SK-N-SH (cell line): ENCODE data around the gene MAP1LC3C. TPM values are rescaled to one million over a fixed set of nuclear protein-coding genes. Genes with fewer than 3 reads are reported as not detected.

Experiments
- CTCF ChIA-PET: fragments of 300-600, 350-600 bp; formaldehyde crosslinking; extraction: SDS; loops from one replicate; lab custom pipeline; 2021; lab: Yijun Ruan, JAX
- POLR2A ChIA-PET: fragments of 350-600 bp; sonication (Branson Sonifier 250); formaldehyde crosslinking; extraction: SDS; loops from one replicate; lab custom pipeline; 2020; ENCODE audit warnings: antibody characterized with exemption, inconsistent platforms; lab: Yijun Ruan, JAX
- DNase-seq: peaks from one replicate; pipeline ENCODE4 v3.0.0; 2012
- H2AFZ ChIP-seq: fragments of 200-600 bp; sonication (generic); 2 replicates; pipeline ENCODE4 v1.8.1; 2016; ENCODE audit warnings: antibody characterized with exemption, mild to moderate bottlenecking, low read depth
- H3F3A ChIP-seq: fragments of 200-600 bp; sonication (generic); replicated peaks from 2 replicates; pipeline ENCODE3; 2016; ENCODE audit warnings: antibody characterized with exemption, mild to moderate bottlenecking; ENCODE audit not compliant: insufficient read depth
- H3K27ac ChIP-seq, 2 experiments: fragments of 200-500 bp in 1 of 2; fragments of 200-600 bp in 1 of 2; sonication (Bioruptor generic) in 1 of 2; sonication (generic), shearing (Covaris generic) in 1 of 2; 2 replicates each; pipeline versions ENCODE4 v1.5.1 to v1.6.1; 2014 to 2016; ENCODE audit warnings: low read depth in 2 of 2, inconsistent platforms in 1 of 2, low read length in 1 of 2, mild to moderate bottlenecking in 1 of 2, mixed read lengths in 1 of 2
- H3K27me3 ChIP-seq: fragments of 200-600 bp; sonication (generic), shearing (Covaris generic); 2 replicates; pipeline ENCODE4 v1.6.1; 2016; ENCODE audit warnings: mixed run types; ENCODE audit not compliant: insufficient read depth
- H3K36me3 ChIP-seq, 2 experiments: fragments of 200-500 bp in 1 of 2; fragments of 200-600 bp in 1 of 2; sonication (Bioruptor generic) in 1 of 2; sonication (generic) in 1 of 2; replicated peaks in 1 of 2; 2 replicates each; pipeline versions ENCODE3 to v1.5.1; 2014 to 2016; ENCODE audit warnings: low read length in 1 of 2, mild to moderate bottlenecking in 1 of 2; ENCODE audit not compliant: insufficient read depth in 2 of 2, control insufficient read depth in 1 of 2
- H3K4me1 ChIP-seq, 2 experiments: fragments of 200-500 bp in 1 of 2; fragments of 200-600 bp in 1 of 2; sonication (Bioruptor generic) in 1 of 2; sonication (generic), shearing (Covaris generic) in 1 of 2; 2 replicates each; pipeline versions ENCODE4 v1.5.1 to v1.6.1; 2014 to 2016; ENCODE audit warnings: low read depth in 1 of 2, low read length in 1 of 2, mixed run types in 1 of 2; ENCODE audit not compliant: insufficient read depth in 2 of 2, control insufficient read depth in 1 of 2
- H3K4me2 ChIP-seq: fragments of 200-600 bp; sonication (generic), shearing (Covaris generic); 2 replicates; pipeline ENCODE4 v1.6.1; 2017; ENCODE audit warnings: mixed run types
- H3K4me3 ChIP-seq, 2 experiments: fragments of 200-500 bp in 1 of 2; fragments of 200-600 bp in 1 of 2; sonication (Bioruptor generic) in 1 of 2; sonication (generic), shearing (Covaris generic) in 1 of 2; 2 replicates each; pipeline versions ENCODE4 v1.5.1 to v1.8.1; 2014 to 2016; ENCODE audit warnings: low read depth in 2 of 2, inconsistent platforms in 1 of 2, low read length in 1 of 2, mild to moderate bottlenecking in 1 of 2, mixed read lengths in 1 of 2, moderate library complexity in 1 of 2
- H3K79me2 ChIP-seq: fragments of 200-600 bp; sonication (generic); 2 replicates; pipeline ENCODE4 v1.8.1; 2017; ENCODE audit warnings: mild to moderate bottlenecking; ENCODE audit not compliant: insufficient read depth
- H3K9ac ChIP-seq: fragments of 200-600 bp; sonication (generic); 2 replicates; pipeline ENCODE4 v1.6.1; 2017; ENCODE audit warnings: mixed run types
- H3K9me2 ChIP-seq: fragments of 200-600 bp; sonication (generic); 2 replicates; pipeline ENCODE4 v1.6.1; 2017; ENCODE audit warnings: mixed run types
- H3K9me3 ChIP-seq: fragments of 200-600 bp; sonication (generic); 2 replicates; pipeline ENCODE4 v1.6.1; 2017; ENCODE audit warnings: mixed run types, mild to moderate bottlenecking, moderate library complexity
- H4K20me1 ChIP-seq: fragments of 200-600 bp; sonication (generic); 2 replicates; pipeline ENCODE4 v1.6.1; 2017; ENCODE audit warnings: mild to moderate bottlenecking, mixed run types; ENCODE audit not compliant: insufficient read depth
- CHD2 ChIP-seq: fragments of 150-350 bp; IDR thresholded peaks from 2 replicates; pipeline ENCODE4 v1.6.1; 2018; ENCODE audit warnings: low read length; ENCODE audit not compliant: partially characterized antibody
- ELF1 ChIP-seq: IDR thresholded peaks from 2 replicates; pipeline ENCODE4 v1.4.0; 2012
- EZH2phosphoT487 ChIP-seq: fragments of 200-600 bp; sonication (generic); IDR thresholded peaks from 2 replicates; pipeline ENCODE4 v1.6.1; 2017; ENCODE audit warnings: low read depth, mixed run types, mild to moderate bottlenecking, antibody characterized with exemption, moderate library complexity, borderline replicate concordance
- FOXM1 ChIP-seq: IDR thresholded peaks from 2 replicates; pipeline ENCODE4 v1.4.0; 2012; ENCODE audit warnings: low read depth, mild to moderate bottlenecking
- GABPA ChIP-seq: IDR thresholded peaks from 2 replicates; pipeline ENCODE4 v1.4.0; 2012; ENCODE audit warnings: low read depth, mild to moderate bottlenecking
- GATA2 ChIP-seq: sonication (generic); formaldehyde crosslinking; IDR thresholded peaks from 2 replicates; pipeline ENCODE4 v1.5.0; 2020; ENCODE audit warnings: mild to moderate bottlenecking, missing genetic modification reagents
- IRF3 ChIP-seq: fragments of 150-350 bp; IDR thresholded peaks from 2 replicates; pipeline ENCODE4 v1.6.1; 2016; ENCODE audit warnings: mild to moderate bottlenecking, low read depth, low read length
- POLR2AphosphoS5 ChIP-seq: IDR thresholded peaks from 2 replicates; pipeline ENCODE4 v1.6.1; 2012; ENCODE audit warnings: low read depth, low read length
- REST ChIP-seq: IDR thresholded peaks from 2 replicates; pipeline ENCODE4 v1.6.1; 2012; ENCODE audit warnings: mild to moderate bottlenecking, low read depth, low read length, moderate library complexity
- RFX5 ChIP-seq: IDR thresholded peaks from 2 replicates; pipeline ENCODE4 v1.6.1; 2012; ENCODE audit warnings: mild to moderate bottlenecking, improper control_type of control experiment, low read length
- SMC3 ChIP-seq: IDR thresholded peaks from 2 replicates; pipeline ENCODE4 v1.6.1; 2012; ENCODE audit warnings: low read depth, low read length, improper control_type of control experiment
- TCF12 ChIP-seq: IDR thresholded peaks from 2 replicates; pipeline ENCODE4 v1.4.0; 2012
- USF2 ChIP-seq: fragments of 150-350 bp; IDR thresholded peaks from 2 replicates; pipeline ENCODE4 v1.6.1; 2017; ENCODE audit warnings: antibody characterized with exemption, low read length, low read depth, borderline replicate concordance
- WGBS: methylation state at CpG from one replicate; pipeline ENCODE4 v1.1.6; 2017; ENCODE audit warnings: low lambda C conversion rate; 5-methylcytosine and 5-hydroxymethylcytosine counted together
- polyA plus RNA-seq, 3 experiments: library from polyadenylated mRNA; depleted of rRNA; stranded (reverse); fragments of >200 nt; gene quantifications; 2 replicates each; pipeline ENCODE4 v1.2.3, GENCODE V29; 2012

Gene MAP1LC3C
- polyA plus RNA-seq, 1 of the 3 experiments (the other 2 are of a cell fraction) = 0.20 TPM

GRCh38 chr1:241997401-241997998 lies 1.4 kb downstream of the MAP1LC3C start:
- TF ChIP-seq CHD2 (no peak), FOXM1 (no peak), REST (no peak), IRF3 (no peak), TCF12 (no peak), ELF1 (no peak), POLR2AphosphoS5 (no peak), GABPA (no peak), RFX5 (no peak), EZH2phosphoT487 (no peak), USF2 (no peak)
- TF ChIP-seq, all 33 proteins: peak for 0
- peaks cover 0 to 4% of the 10 kb centered on the region in 2 experiments; a peak in 1 of 4 replicates for H3K4me1 ChIP-seq
- H3K27ac ChIP-seq = no peak overlapping the region
- no peaks in the 10 kb centered on the region for H3K79me2 ChIP-seq
- H3K4me3 ChIP-seq = no peak overlapping the region
- no peak overlapping the region for H3K4me2 ChIP-seq
- H3F3A ChIP-seq = no peaks in the 10 kb centered on the region
- POLR2A ChIA-PET = no interaction called here
- H3K27me3 ChIP-seq = no peaks in the 10 kb centered on the region
- H3K9me2 ChIP-seq = no peaks in the 10 kb centered on the region
- 88% methylated on average over 12 of the region's 12 CpGs for WGBS
- no peak overlapping the region for H3K9ac ChIP-seq
- H2AFZ ChIP-seq = no peak overlapping the region
- H3K9me3 ChIP-seq = no peaks in the 10 kb centered on the region
- no peak for DNase-seq
- H3K36me3 ChIP-seq = no peaks in the 10 kb centered on the region
- CTCF ChIA-PET = interaction anchor here (0.8 to 2.9 kb wide), 3 partner anchors 10 to 101 kb away, joined by 3 to 15 read pairs (median 3); no protein-coding TSS in a partner anchor
- H4K20me1 ChIP-seq = no peaks in the 10 kb centered on the region

GRCh38 chr1:241994171-241994570 lies 4.7 kb downstream of the MAP1LC3C start:
- peaks cover 2% of the 10 kb centered on the region for H3F3A ChIP-seq
- no peak overlapping the region for H2AFZ ChIP-seq
- peaks cover 0 to 5% of the 10 kb centered on the region in 2 experiments; a peak in 1 of 4 replicates for H3K4me1 ChIP-seq
- ChIA-PET POLR2A (no interaction called here), CTCF (no interaction called here)
- H4K20me1 ChIP-seq = no peaks in the 10 kb centered on the region
- H3K27ac ChIP-seq = no peak overlapping the region
- H3K27me3 ChIP-seq = no peaks in the 10 kb centered on the region
- no peaks in the 10 kb centered on the region for H3K9me2 ChIP-seq
- no peak overlapping the region for H3K4me3 ChIP-seq
- H3K9me3 ChIP-seq = no peaks in the 10 kb centered on the region
- no peak overlapping the region for H3K4me2 ChIP-seq
- H3K36me3 ChIP-seq = no peaks in the 10 kb centered on the region
- DNase-seq = no peak
- 87% methylated on average over 9 of the region's 9 CpGs for WGBS
- no peaks in the 10 kb centered on the region for H3K79me2 ChIP-seq
- TF ChIP-seq SMC3 (no peak), CHD2 (no peak), REST (no peak), GATA2 (CRISPR knock-in tag) (no peak)
- H3K9ac ChIP-seq = no peak overlapping the region
